GM21390 (cell line): ENCODE measurements around the gene SHF.
"Not testable (repeated sequence)": the region's sequence is repeated elsewhere in the genome, so short reads cannot be mapped to it uniquely, and the experiment has no call there.

ENCODE experiments used
- ATAC-seq: cut with Tn5 transposase; IDR thresholded peaks from one replicate; pipeline ENCODE4 v1.9.1; 2021; ENCODE audit not compliant: unreplicated experiment

The SHF gene

GRCh38 chr15:45148076-45149059, 39.4 kb downstream of the SHF start:
- ATAC-seq = no peak

- no peak for ATAC-seq
Measured at GRCh38 chr15:45147606-45148005, 40.2 kb downstream of the SHF start.

GRCh38 chr15:45146405-45146804, 41.4 kb downstream of the SHF start:
- no peak for ATAC-seq

- ATAC-seq = no peak
Measured at GRCh38 chr15:45144775-45145174, 43.0 kb downstream of the SHF start.

GRCh38 chr15:45143946-45144345, 43.8 kb downstream of the SHF start:
- ATAC-seq = no peak

GRCh38 chr15:45143056-45143455, 44.7 kb downstream of the SHF start:
- ATAC-seq = no peak

- ATAC-seq = no peak
Measured at GRCh38 chr15:45141386-45141785, 46.4 kb downstream of the SHF start.

GRCh38 chr15:45140557-45141250, 47.1 kb downstream of the SHF start:
- no peak for ATAC-seq

GRCh38 chr15:45139770-45140169, 48.0 kb downstream of the SHF start:
- no peak for ATAC-seq

GRCh38 chr15:45138814-45139765, 48.7 kb downstream of the SHF start:
- ATAC-seq = no peak

GRCh38 chr15:45137703-45138102, 50.1 kb downstream of the SHF start:
- ATAC-seq = no peak

- no peak for ATAC-seq
Measured at GRCh38 chr15:45136378-45136764, 51.4 kb downstream of the SHF start.

- not testable (repeated sequence) for ATAC-seq
Measured at GRCh38 chr15:45135705-45136377, 51.9 kb downstream of the SHF start.

- no peak for ATAC-seq
Measured at GRCh38 chr15:45134682-45135604, 52.8 kb downstream of the SHF start.

GRCh38 chr15:45134046-45134445, 53.7 kb downstream of the SHF start:
- no peak for ATAC-seq

GRCh38 chr15:45133561-45133920, 54.2 kb downstream of the SHF start:
- no peak for ATAC-seq

GRCh38 chr15:45132844-45133560, 54.8 kb downstream of the SHF start:
- no peak for ATAC-seq

GRCh38 chr15:45131510-45131909, 56.3 kb downstream of the SHF start:
- no peak for ATAC-seq
